Fibroblast of lung (primary cell): ENCODE measurements around the gene CIART.

Experiments
- EZH2 ChIP-seq: IDR thresholded peaks from 2 replicates; pipeline ENCODE4 v1.5.1; 2012; ENCODE audit warnings: low read length, control low read depth, mild to moderate bottlenecking; ENCODE audit errors: missing control alignments
- TF ChIP-seq, protein P1 (sequence below), 2 donors: IDR thresholded peaks in 1 of 2; conservative IDR thresholded peaks in 1 of 2; 1 replicate in 1 of 2; 2 replicates in 1 of 2; pipeline ENCODE4 v1.5.1; 2011 to 2012; ENCODE audit warnings: low read length in 2 of 2, control low read depth in 1 of 2, inconsistent platforms in 1 of 2, low read depth in 1 of 2, mild to moderate bottlenecking in 1 of 2

- TF ChIP-seq, protein P1, sequence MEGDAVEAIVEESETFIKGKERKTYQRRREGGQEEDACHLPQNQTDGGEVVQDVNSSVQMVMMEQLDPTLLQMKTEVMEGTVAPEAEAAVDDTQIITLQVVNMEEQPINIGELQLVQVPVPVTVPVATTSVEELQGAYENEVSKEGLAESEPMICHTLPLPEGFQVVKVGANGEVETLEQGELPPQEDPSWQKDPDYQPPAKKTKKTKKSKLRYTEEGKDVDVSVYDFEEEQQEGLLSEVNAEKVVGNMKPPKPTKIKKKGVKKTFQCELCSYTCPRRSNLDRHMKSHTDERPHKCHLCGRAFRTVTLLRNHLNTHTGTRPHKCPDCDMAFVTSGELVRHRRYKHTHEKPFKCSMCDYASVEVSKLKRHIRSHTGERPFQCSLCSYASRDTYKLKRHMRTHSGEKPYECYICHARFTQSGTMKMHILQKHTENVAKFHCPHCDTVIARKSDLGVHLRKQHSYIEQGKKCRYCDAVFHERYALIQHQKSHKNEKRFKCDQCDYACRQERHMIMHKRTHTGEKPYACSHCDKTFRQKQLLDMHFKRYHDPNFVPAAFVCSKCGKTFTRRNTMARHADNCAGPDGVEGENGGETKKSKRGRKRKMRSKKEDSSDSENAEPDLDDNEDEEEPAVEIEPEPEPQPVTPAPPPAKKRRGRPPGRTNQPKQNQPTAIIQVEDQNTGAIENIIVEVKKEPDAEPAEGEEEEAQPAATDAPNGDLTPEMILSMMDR (conservative IDR thresholded peaks at IDR 0.05 in 1 of 2, IDR thresholded peaks at IDR 0.05 in 1 of 2; ENCODE audit: low read depth in 1 of 2, low read length in 2 of 2) = no peak
- TF ChIP-seq EZH2 = no peak
Observed at GRCh38 chr1:150293433-150294253, 11.3 kb downstream of the CIART start, which contains the start of gene MRPS21.
